ENCODE data around the gene AP4S1.

The AP4S1 gene

GRCh38 chr14:31068235-31068634 is 42.8 kb downstream of the AP4S1 start:
- no peak for TF ChIP-seq CTCF (IDR thresholded peaks at IDR 0.05; ENCODE audit: insufficient read depth, low read depth, low read length, missing control alignments)
- DNase-seq (ENCODE audit: low read depth) = peak; percentile 16
- H3K4me3 ChIP-seq (ENCODE audit: low read depth, low read length) = no peak overlapping the region

GRCh38 chr14:31069343-31069742 is 43.9 kb downstream of the AP4S1 start:
- no peak for DNase-seq (ENCODE audit: low read depth)
- H3K4me3 ChIP-seq (ENCODE audit: low read depth, low read length) = no peak overlapping the region
- TF ChIP-seq CTCF (IDR thresholded peaks at IDR 0.05; ENCODE audit: insufficient read depth, low read depth, low read length, missing control alignments) = no peak

- H3K4me3 ChIP-seq (ENCODE audit: low read depth, low read length) = no peak overlapping the region
- no peak for TF ChIP-seq CTCF (IDR thresholded peaks at IDR 0.05; ENCODE audit: insufficient read depth, low read depth, low read length, missing control alignments)
- DNase-seq (ENCODE audit: low read depth) = no peak
These were observed 45.0 kb downstream of the AP4S1 start for GRCh38 chr14:31070431-31070830.

GRCh38 chr14:31071151-31071550 is 45.7 kb downstream of the AP4S1 start:
- DNase-seq (ENCODE audit: low read depth) = no peak
- TF ChIP-seq CTCF (IDR thresholded peaks at IDR 0.05; ENCODE audit: insufficient read depth, low read depth, low read length, missing control alignments) = no peak
- no peak overlapping the region for H3K4me3 ChIP-seq (ENCODE audit: low read depth, low read length)

- no peak overlapping the region for H3K4me3 ChIP-seq (ENCODE audit: low read depth, low read length)
- DNase-seq (ENCODE audit: low read depth) = no peak
- no peak for TF ChIP-seq CTCF (IDR thresholded peaks at IDR 0.05; ENCODE audit: insufficient read depth, low read depth, low read length, missing control alignments)
These were observed 49.7 kb downstream of the AP4S1 start for GRCh38 chr14:31075144-31075543.

- DNase-seq (ENCODE audit: low read depth) = no peak
- no peak overlapping the region for H3K4me3 ChIP-seq (ENCODE audit: low read depth, low read length)
- no peak for TF ChIP-seq CTCF (IDR thresholded peaks at IDR 0.05; ENCODE audit: insufficient read depth, low read depth, low read length, missing control alignments)
These were observed 53.3 kb downstream of the AP4S1 start for GRCh38 chr14:31078766-31079165.

- H3K4me3 ChIP-seq (ENCODE audit: low read depth, low read length) = no peak overlapping the region
- no peak for DNase-seq (ENCODE audit: low read depth)
- no peak for TF ChIP-seq CTCF (IDR thresholded peaks at IDR 0.05; ENCODE audit: insufficient read depth, low read depth, low read length, missing control alignments)
These were observed 54.6 kb downstream of the AP4S1 start for GRCh38 chr14:31080056-31080455.
